Heart right ventricle (tissue), 16 donors: Measurements from ENCODE around the gene EFCAB12. TPM values are rescaled to one million over a fixed set of nuclear protein-coding genes. Genes with fewer than 3 reads are reported as not detected.
"Not testable (repeated sequence)": the region's sequence is repeated elsewhere in the genome, so short reads cannot be mapped to it uniquely, and the experiment has no call there.

ENCODE experiments used
- ATAC-seq, 8 donors: fragments of 200-7000 bp; cut with Tn5 transposase; one replicate each; pipeline ENCODE4 v1.9.1; 2020; ENCODE audit warnings: mild to moderate bottlenecking in 8 of 8, moderate library complexity in 8 of 8, moderate number of reproducible peaks in 1 of 8
- DNase-seq, 2 donors: peaks; one replicate each; pipeline ENCODE4 v3.0.0-alpha.2; 2020
- H3K27ac ChIP-seq, 10 donors: fragments of 200-600 bp; sonication (generic) in 2 of 10; one replicate each; pipeline versions ENCODE4 v1.5.0 to v1.8.0; 2020 to 2022; ENCODE audit warnings: mild to moderate bottlenecking in 3 of 10
- H3K27me3 ChIP-seq, 7 donors: fragments of 200-600 bp; one replicate each; pipeline ENCODE4 v1.8.0; 2021 to 2022; ENCODE audit warnings: mild to moderate bottlenecking in 2 of 7
- H3K36me3 ChIP-seq, 9 donors: fragments of 200-600 bp; sonication (generic) in 1 of 9; one replicate each; pipeline versions ENCODE4 v1.5.0 to v1.8.0; 2020 to 2022; ENCODE audit warnings: mild to moderate bottlenecking in 2 of 9
- H3K4me1 ChIP-seq, 9 donors: fragments of 200-600 bp; sonication (generic) in 1 of 9; one replicate each; pipeline versions ENCODE4 v1.5.0 to v1.8.0; 2020 to 2022; ENCODE audit warnings: mild to moderate bottlenecking in 4 of 9
- H3K4me3 ChIP-seq, 10 donors: fragments of 200-600 bp; sonication (generic) in 2 of 10; one replicate each; pipeline versions ENCODE4 v1.5.0 to v1.8.0; 2020 to 2022; ENCODE audit warnings: mild to moderate bottlenecking in 7 of 10, moderate library complexity in 2 of 10
- H3K9me3 ChIP-seq, 11 donors: fragments of 200-600 bp in 10 of 11; sonication (generic) in 2 of 11; one replicate each; pipeline versions ENCODE4 v1.5.0 to v1.8.0; 2013 to 2022; ENCODE audit warnings: mild to moderate bottlenecking in 2 of 11, control low read depth in 1 of 11, moderate library complexity in 1 of 11
- WGBS, 2 donors: extraction: QIAGEN DNeasy Blood & Tissue Kit; methylation state at CpG; one replicate each; pipeline ENCODE4 v1.1.7; 2013; ENCODE audit warnings: inconsistent platforms in 1 of 2; 5-methylcytosine and 5-hydroxymethylcytosine counted together
- intact Hi-C, 10 donors: fragments of 100-400 bp; cut with DNase I; formaldehyde crosslinking; loops; one replicate each; pipeline versions ENCODE4 v1.11.1 to v1.14.2; 2022
- polyA plus RNA-seq, 2 donors: library from polyadenylated mRNA; stranded (reverse); fragments of 200-250 nt; gene quantifications; one replicate each; pipeline ENCODE4 v1.2.3, GENCODE V29; 2013
- total RNA-seq, 10 donors: library from RNA; stranded (reverse); fragmentation: NEBNext Ultra II Directional in 3 of 10; extraction: Animal tissue kit (Norgen Biotek cat#: 25700) in 3 of 10; gene quantifications; one replicate each; pipeline versions ENCODE4 v1.2.1 to v1.2.4, GENCODE V29; 2021 to 2023
- TF ChIP-seq, protein P1 (sequence below), 9 donors: fragments of 200-600 bp; sonication (generic) in 2 of 9; IDR thresholded peaks; one replicate each; pipeline versions ENCODE4 v1.5.0 to v1.8.0; 2021 to 2022; ENCODE audit warnings: antibody characterized with exemption in 9 of 9, mild to moderate bottlenecking in 5 of 9, moderate library complexity in 1 of 9
- donor health status: Arrhythmogenic right ventricular cardiomyopathy.
- donor health status: ischemic (EF 13 %, LVEDD 7.1; RV severe dilation, severe dysfunction).
- donor health status: healthy with polysubstance abuse.
- donor health status: DM: no; HTN: yes; CAD: no.
- donor health status: DM: no; HTN: no; CAD: no.
- donor health status: ischemic (EF 25% LVEDD 6.9; RV normal size, moderate dysfunction).
- donor health status: ischemic (EF 25% LVEDD 5.7; RV mildly dilated, moderate dysfunction).
- donor health status: healthy.
- donor health status: DM: yes; HTN: yes; CAD: no.
- donor health status: Ischemic cardiomyopathy.
- donor health status: ischemic (EF 35%, LVEDD 5.7; RV mildly dilated, moderate dysfunction).
- donor health status: nonischemic (EF 11% LVEDD 7.7; RV severe dilation, severe dysfunction).
- donor health status: DM: yes; HTN: yes; CAD: no.
- donor health status: PGD.
- donor health status: ischemic (EF 29% LVEDD 5.4; RV normal size, mild dysfunction).
- donor health status: nonischemic (EF 23%, LVEDD 6.1; RV moderate dilation, normal function).

EFCAB12 gene
- total and polyA plus RNA-seq, 12 donors, result 0.10 to 0.23 (median 0.15) TPM; not detected in 7

DNA sequence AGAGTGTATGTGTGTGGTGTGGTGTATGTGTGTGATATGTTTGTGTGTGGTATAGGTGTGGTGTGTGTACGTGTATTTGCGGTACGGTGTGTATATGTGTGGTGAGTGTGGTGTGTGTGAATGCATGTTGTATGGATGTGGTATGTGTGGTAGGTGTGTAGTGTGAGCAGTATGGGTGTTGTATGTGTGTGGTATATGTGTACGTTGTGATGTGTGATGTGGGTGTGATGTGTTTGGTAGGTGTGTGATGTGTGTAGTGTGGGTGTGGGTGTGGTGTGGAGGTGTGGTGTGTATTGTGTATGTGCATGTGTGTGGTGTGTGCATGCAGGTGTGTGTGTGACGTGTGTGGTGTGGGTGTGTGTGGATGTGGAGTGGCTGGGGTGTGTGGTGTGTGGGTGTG, 58.7 kb downstream of the EFCAB12 start:
- intact Hi-C loops, result no loop called here
- WGBS, 2 donors, result 97% methylated on average over 5 of the region's 5 CpGs
- Histone ChIP-seq H3K27ac (no peak overlapping the region), H3K9me3 (no peaks in the 10 kb centered on the region), H3K27me3 (no peaks in the 10 kb centered on the region), H3K4me1 (peaks cover 0 to 35% (median 8%) of the 10 kb centered on the region in 9 donors), H3K36me3 (no peaks in the 10 kb centered on the region), H3K4me3 (no peak overlapping the region)
- DNase-seq (no peak), ATAC-seq (no peak)
- TF ChIP-seq, protein P1, sequence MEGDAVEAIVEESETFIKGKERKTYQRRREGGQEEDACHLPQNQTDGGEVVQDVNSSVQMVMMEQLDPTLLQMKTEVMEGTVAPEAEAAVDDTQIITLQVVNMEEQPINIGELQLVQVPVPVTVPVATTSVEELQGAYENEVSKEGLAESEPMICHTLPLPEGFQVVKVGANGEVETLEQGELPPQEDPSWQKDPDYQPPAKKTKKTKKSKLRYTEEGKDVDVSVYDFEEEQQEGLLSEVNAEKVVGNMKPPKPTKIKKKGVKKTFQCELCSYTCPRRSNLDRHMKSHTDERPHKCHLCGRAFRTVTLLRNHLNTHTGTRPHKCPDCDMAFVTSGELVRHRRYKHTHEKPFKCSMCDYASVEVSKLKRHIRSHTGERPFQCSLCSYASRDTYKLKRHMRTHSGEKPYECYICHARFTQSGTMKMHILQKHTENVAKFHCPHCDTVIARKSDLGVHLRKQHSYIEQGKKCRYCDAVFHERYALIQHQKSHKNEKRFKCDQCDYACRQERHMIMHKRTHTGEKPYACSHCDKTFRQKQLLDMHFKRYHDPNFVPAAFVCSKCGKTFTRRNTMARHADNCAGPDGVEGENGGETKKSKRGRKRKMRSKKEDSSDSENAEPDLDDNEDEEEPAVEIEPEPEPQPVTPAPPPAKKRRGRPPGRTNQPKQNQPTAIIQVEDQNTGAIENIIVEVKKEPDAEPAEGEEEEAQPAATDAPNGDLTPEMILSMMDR (IDR thresholded peaks at IDR 0.05), result no peak

DNA sequence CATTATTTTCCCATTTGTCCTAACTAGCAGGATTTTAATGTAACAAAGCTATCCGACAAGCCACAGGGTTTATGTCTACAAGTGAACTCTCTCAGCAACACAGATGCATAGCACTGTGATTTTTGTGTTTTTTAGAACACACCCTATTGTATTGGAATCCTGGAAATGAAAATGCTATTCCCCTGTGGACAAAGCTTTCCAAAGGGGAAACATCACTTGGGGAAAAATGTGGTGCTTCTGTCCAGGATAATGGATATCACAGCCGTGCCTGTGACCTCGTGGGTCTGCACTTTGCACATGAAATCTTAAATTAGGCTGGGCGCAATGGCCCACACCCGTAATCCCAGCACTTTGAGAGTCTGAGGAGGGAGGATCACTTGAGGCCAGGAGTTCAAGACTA, 60.6 kb downstream of the EFCAB12 start:
- no peak for DNase-seq
- no peaks in the 10 kb centered on the region for H3K9me3 ChIP-seq
- H3K36me3 ChIP-seq, result no peaks in the 10 kb centered on the region
- no peak overlapping the region for H3K4me3 ChIP-seq
- TF ChIP-seq, protein P1 (IDR thresholded peaks at IDR 0.05), result no peak
- peaks cover 0 to 35% (median 8%) of the 10 kb centered on the region in 9 donors for H3K4me1 ChIP-seq
- peak in 3 of 8 donors; percentile 30 to 47 (median 39) for ATAC-seq
- H3K27ac ChIP-seq, result peak overlapping the region in 3 of 10 donors; percentile 11 to 48 (median 44)
- intact Hi-C loops, result no loop called here
- no peaks in the 10 kb centered on the region for H3K27me3 ChIP-seq
- WGBS, 2 donors, result 56 to 63% methylated on average over 5 of the region's 5 CpGs

DNA sequence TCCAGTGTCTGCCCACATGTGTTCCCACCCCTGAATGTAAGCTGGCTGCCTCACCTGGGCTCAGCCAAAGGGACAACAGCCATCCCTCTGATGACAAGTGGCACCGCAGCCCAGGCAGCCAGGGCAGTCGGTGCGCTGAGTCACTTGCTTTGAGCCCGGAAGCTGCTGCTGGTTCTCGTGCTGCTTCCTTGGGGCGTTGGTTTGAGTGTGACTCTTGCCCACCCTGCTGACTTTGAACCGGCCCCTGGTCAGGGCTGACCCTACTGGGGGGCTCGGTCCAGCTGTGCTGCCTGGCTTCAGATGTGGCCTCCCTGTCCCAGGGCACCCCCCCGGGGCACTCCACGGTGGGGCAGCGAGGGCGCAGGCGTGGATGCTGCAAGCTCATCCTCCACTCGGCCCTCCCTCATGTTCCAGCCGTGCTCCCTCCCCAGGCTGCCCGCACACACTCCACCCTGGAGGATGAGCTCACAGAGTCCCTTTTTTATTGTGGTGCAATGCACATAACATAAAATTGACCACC, 62.1 kb downstream of the EFCAB12 start:
- Histone ChIP-seq H3K27me3 (no peaks in the 10 kb centered on the region), H3K36me3 (no peaks in the 10 kb centered on the region), H3K9me3 (no peaks in the 10 kb centered on the region), H3K27ac (peak overlapping the region in 3 of 10 donors; percentile 8 to 58 (median 52)), H3K4me1 (peaks cover 0 to 35% (median 8%) of the 10 kb centered on the region in 9 donors), H3K4me3 (no peak overlapping the region)
- DNase-seq (no peak), ATAC-seq (peak in 2 of 8 donors; percentile 9 to 23)
- intact Hi-C loops, result no loop called here
- WGBS, 2 donors, result 89% methylated on average over 16 of the region's 16 CpGs
- TF ChIP-seq, protein P1 (IDR thresholded peaks at IDR 0.05), result no peak

DNA sequence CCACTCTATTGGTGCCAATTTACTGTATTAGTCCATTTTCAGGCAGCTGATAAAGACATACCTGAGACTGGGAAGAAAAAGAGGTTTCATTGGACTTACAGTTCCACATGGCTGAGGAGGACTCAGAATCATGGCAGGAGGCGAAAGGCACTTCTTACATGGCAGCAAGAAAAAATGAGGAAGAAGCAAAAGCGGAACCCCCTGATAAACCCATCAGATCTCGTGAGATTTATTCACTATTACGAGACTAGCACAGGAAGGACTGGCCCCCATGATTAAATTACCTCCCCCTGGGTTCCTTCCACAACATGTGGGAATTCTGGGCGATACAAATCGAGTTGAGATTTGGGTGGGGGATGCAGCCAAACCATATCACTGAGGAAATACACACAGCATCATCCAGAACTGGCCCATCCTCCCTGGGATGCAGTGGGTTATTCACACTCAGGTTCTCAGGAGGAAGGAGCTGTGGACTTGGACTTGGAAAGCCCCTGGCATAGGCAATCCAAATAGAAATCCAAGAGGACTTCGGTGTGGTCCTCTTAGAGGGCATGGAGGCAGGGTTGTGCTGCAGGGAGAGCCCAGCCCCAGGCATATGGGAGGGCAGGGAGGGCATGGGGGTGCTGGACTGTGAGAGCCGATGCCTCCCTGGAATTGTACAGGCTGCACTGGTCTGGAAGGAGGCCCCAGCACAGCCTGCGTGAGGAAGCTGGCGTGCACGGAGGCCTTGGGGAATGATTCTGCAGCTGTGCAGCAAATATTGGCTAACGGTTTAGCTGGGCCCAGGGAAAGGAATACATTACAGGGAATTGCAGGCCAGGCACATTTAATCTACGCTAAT, 62.9 kb downstream of the EFCAB12 start:
- TF ChIP-seq, protein P1 (IDR thresholded peaks at IDR 0.05), result no peak
- Histone ChIP-seq H3K27ac (peak overlapping the region in 4 of 10 donors; percentile 8 to 58 (median 44)), H3K9me3 (no peaks in the 10 kb centered on the region), H3K27me3 (no peaks in the 10 kb centered on the region), H3K4me3 (peak overlapping the region in 1 of 10 donors; percentile 7), H3K4me1 (peaks cover 0 to 35% (median 8%) of the 10 kb centered on the region in 9 donors), H3K36me3 (no peaks in the 10 kb centered on the region)
- 57 to 63% methylated on average over 13 of the region's 13 CpGs for WGBS, 2 donors
- ATAC-seq (peak in 7 of 8 donors; percentile 49 to 79 (median 73)), DNase-seq (no peak)
- intact Hi-C loops, result no loop called here

DNA sequence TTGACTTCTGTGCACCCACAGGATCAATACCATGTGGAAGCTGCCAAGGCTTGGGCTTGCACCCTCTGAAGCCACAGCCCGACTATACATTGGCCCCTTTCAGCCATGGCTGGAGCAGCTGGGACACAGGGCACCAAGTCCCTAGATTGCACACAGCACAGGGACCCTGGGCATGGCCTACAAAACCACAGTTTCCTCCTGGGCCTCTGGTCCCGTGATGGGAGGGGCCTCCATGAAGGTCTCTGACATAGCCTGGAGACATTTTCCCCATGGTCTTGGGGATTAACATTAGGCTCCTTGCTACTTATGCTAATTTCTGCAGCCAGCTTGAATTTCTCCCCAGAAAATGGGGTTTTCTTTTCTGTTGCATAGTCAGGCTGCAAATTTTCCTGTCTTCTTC, 63.6 kb downstream of the EFCAB12 start:
- DNase-seq, ATAC-seq: not testable (repeated sequence)

DNA sequence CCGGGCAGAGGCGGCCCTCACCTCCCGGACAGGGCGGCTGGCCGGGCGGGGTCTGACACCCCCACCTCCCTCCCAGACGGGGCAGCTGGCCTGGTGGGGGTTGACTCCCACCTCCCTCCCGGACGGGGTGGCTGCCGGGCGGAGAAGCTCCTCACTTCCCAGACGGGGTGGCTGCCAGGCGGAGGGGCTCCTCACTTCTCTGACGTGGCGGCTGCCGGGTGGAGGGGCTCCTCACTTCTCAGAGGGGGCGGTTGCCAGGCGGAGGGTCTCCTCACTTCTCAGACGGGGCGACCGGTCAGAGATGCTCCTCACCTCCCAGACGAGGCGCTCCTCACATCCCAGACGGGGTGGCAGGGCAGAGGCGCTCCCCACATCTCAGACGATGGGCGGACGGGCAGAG, 65.1 kb downstream of the EFCAB12 start:
- H3K27ac ChIP-seq, ATAC-seq, H3K4me3 ChIP-seq, H3K27me3 ChIP-seq, H3K36me3 ChIP-seq, DNase-seq, intact Hi-C loops, H3K9me3 ChIP-seq: not testable (repeated sequence)
- WGBS, 2 donors, result 94 to 97% methylated on average over 12 to 28 of the region's 28 CpGs
- H3K4me1 ChIP-seq, result peaks cover 0 to 33% (median 8%) of the 10 kb centered on the region in 9 donors

More for the DNA sequence above, 63.6 kb downstream of the EFCAB12 start:
- Histone ChIP-seq H3K4me3 (peak overlapping the region in 1 of 10 donors; percentile 7), H3K27ac (peak overlapping the region in 2 of 10 donors; percentile 36 to 52), H3K4me1 (peaks cover 0 to 35% (median 8%) of the 10 kb centered on the region in 9 donors)
- H3K9me3 ChIP-seq, H3K27me3 ChIP-seq, intact Hi-C loops, H3K36me3 ChIP-seq: not testable (repeated sequence)
- 76 to 92% methylated on average over 2 of the region's 2 CpGs for WGBS, 2 donors
